Bronchial epithelial cell (primary cell): ENCODE results near the gene UNC45A. TPM values are rescaled to one million over a fixed set of nuclear protein-coding genes. Genes with fewer than 3 reads are reported as not detected.
"Not testable (repeated sequence)": the region's sequence is repeated elsewhere in the genome, so short reads cannot be mapped to it uniquely, and the experiment has no call there.

ENCODE experiments used
- DNase-seq: peaks from one replicate; pipeline ENCODE4 v3.0.0-alpha.2; 2010; ENCODE audit warnings: low read depth
- FAIRE-seq: peaks from 2 replicates; lab custom pipeline; 2011; peaks lifted over from hg19 to GRCh38; lab: Jason Lieb, UNC
- H3K27me3 ChIP-seq: 2 replicates; pipeline ENCODE4 v1.5.1; 2011; ENCODE audit warnings: low read length; ENCODE audit not compliant: control insufficient read depth, insufficient read depth
- H3K36me3 ChIP-seq: 2 replicates; pipeline ENCODE4 v1.5.1; 2011; ENCODE audit warnings: low read length; ENCODE audit not compliant: control insufficient read depth, insufficient read depth
- H3K4me3 ChIP-seq: 2 replicates; pipeline ENCODE4 v1.5.1; 2011; ENCODE audit warnings: mild to moderate bottlenecking, low read depth, low read length, control low read depth
- CTCF ChIP-seq: IDR thresholded peaks from 2 replicates; pipeline ENCODE4 v1.5.1; 2011; ENCODE audit warnings: mild to moderate bottlenecking, moderate library complexity, low read length, control low read depth, inconsistent platforms; ENCODE audit not compliant: insufficient read depth, severe bottlenecking
- total RNA-seq: library from RNA; depleted of rRNA; stranded (reverse); fragments of >200 nt; gene quantifications from 2 replicates; pipeline ENCODE4 v1.2.1, GENCODE V29; 2014

The UNC45A gene
- total RNA-seq, 1 donor from 2014 or later: 64.8 TPM

DNA sequence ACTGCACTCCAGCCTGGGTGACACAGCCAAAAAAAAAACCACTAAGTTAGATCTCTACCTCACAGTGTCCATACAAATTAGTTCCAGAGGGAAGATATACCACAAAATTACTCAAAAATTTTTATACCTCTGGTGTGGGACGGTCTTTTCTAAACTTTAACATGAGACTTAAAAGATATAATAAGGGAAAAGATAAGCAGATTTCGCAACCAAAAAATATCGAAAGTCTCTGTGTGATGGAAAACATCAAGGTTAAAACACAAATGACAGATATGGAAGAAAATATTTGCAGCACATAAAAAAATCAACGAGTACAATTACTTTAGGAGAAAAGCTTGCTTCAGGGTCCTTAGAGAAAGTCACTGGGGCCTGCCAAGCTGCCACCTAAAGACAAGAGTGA, 13.2 kb upstream of the UNC45A start:
- H3K4me3 ChIP-seq: no peak overlapping the region
- DNase-seq: no peak
- no peak for TF ChIP-seq CTCF
- H3K36me3 ChIP-seq: peaks cover 4% of the 10 kb centered on the region
- H3K27me3 ChIP-seq: no peaks in the 10 kb centered on the region
- FAIRE-seq: no peak

- not testable (repeated sequence) for H3K4me3 ChIP-seq, DNase-seq, H3K27me3 ChIP-seq, H3K36me3 ChIP-seq, FAIRE-seq
Measured at GRCh38 chr15:90922712-90923322, 12.3 kb upstream of the UNC45A start.

DNA sequence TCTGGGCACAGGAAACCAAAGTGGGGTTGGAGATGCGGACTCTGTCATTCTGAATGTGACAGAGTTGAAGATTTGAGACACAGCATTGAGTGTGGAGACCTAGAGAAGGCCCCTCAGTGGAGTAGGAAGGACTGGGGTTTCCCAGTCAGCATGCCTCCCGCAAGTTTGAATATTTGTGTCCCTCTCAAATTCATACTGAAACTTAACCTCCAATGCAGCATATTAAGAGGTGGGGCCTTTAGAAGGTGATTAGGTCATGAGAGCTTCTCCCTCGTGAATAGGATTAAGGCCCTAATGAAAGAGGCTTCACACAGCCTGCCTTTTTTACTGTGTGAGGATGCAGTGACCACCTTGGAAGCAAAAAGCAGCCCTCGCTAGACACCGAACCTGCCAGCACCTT, 10.7 kb upstream of the UNC45A start:
- FAIRE-seq: no peak
- Histone ChIP-seq H3K27me3 (no peaks in the 10 kb centered on the region), H3K4me3 (no peak overlapping the region), H3K36me3 (peaks cover 2% of the 10 kb centered on the region)
- TF ChIP-seq CTCF: no peak
- DNase-seq: no peak

DNA sequence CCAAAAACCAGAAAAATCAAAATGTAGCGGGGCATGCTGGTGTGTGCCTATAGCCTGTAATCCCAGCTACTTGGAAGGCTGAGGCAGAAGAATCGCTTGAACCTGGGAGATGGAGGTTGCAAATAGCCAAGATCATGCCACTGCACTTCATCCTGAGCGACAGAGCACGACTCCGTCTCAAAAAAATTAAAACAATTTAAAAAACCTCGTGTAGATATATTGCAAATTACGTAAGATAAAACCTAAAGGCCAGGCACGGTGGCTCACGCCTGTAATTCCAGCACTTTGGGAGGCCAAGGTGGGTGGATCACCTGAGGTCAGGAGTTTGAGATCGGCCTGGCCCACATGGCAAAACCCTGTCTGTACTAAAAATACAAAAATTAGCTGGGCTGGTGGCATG, 8.3 kb upstream of the UNC45A start:
- H3K36me3 ChIP-seq, DNase-seq, H3K27me3 ChIP-seq, H3K4me3 ChIP-seq, FAIRE-seq: not testable (repeated sequence)

- FAIRE-seq, H3K4me3 ChIP-seq, H3K36me3 ChIP-seq: not testable (repeated sequence)
Measured at GRCh38 chr15:90928106-90928505, 7.0 kb upstream of the UNC45A start.

GRCh38 chr15:90929246-90930019, 5.7 kb upstream of the UNC45A start:
- peak; percentile 8 for DNase-seq
- TF ChIP-seq CTCF: no peak
- no peaks in the 10 kb centered on the region for H3K27me3 ChIP-seq
- FAIRE-seq: no peak
- no peaks in the 10 kb centered on the region for H3K36me3 ChIP-seq
- peak overlapping the region; percentile 54 for H3K4me3 ChIP-seq

More at GRCh38 chr15:90928106-90928505, 7.0 kb upstream of the UNC45A start:
- not testable (repeated sequence) for H3K27me3 ChIP-seq, DNase-seq

DNA sequence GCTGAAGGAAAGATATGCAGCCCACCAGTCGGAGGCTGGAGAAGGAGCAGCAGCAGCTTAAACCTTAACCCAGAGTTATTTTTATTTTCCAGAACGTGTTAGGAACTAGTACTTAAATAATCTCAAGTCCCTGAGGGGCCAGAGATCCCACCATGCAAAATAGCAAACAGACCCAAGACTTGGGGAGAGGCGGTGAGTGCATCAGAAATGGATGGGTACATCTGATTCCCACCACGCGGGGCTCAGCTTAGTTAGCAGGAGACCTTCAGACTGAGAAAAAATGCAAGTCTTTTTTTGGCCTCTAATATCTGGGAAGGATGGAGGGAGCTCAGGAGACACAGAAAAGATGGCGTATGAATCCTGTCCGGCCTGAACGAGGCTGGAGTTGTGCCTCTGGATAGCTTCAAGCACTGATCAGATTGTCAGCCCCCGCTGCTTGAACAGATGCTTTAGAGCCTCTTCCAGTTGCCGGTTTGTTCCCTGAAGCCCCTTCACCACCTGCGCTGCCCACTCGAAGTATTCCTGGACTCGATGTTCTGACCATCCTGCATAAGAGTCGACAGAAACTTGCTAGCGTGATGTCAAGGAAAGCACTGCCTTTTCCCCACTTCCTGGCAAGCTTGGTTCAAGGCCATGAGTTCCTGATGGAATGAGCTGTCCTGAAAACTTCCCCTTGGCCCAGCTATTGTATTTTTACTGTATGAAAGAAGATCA, 4.1 kb upstream of the UNC45A start:
- no peak overlapping the region for H3K4me3 ChIP-seq
- FAIRE-seq (no peak), DNase-seq (no peak)
- TF ChIP-seq CTCF: no peak
- no peaks in the 10 kb centered on the region for H3K36me3 ChIP-seq
- no peaks in the 10 kb centered on the region for H3K27me3 ChIP-seq
